SJSA1 (cell line): ENCODE measurements around the gene ARSJ. TPM values are rescaled to one million over a fixed set of nuclear protein-coding genes. Genes with fewer than 3 reads are reported as not detected.

Experiments used
- DNase-seq, 2 experiments: peaks; one replicate each; pipeline ENCODE4 v3.0.0-alpha.2; 2015 to 2020; ENCODE audit warnings: low spot score in 2 of 2, low read depth in 1 of 2
- H3K27ac ChIP-seq: fragments of 250-450 bp; sonication (Bioruptor Pico); 2 replicates; pipeline ENCODE4 v1.5.1; 2020; ENCODE audit warnings: mild to moderate bottlenecking, moderate library complexity
- H3K27me3 ChIP-seq: fragments of 250-450 bp; sonication (Bioruptor Pico); replicated peaks from 2 replicates; pipeline ENCODE4 v1.5.1; 2020; ENCODE audit warnings: mild to moderate bottlenecking, moderate library complexity
- H3K36me3 ChIP-seq: fragments of 250-450 bp; sonication (Bioruptor Pico); 2 replicates; pipeline ENCODE4 v1.5.1; 2020; ENCODE audit warnings: mild to moderate bottlenecking
- H3K4me1 ChIP-seq: fragments of 250-450 bp; sonication (Bioruptor Pico); replicated peaks from 2 replicates; pipeline ENCODE4 v1.6.1; 2021; ENCODE audit warnings: mild to moderate bottlenecking
- H3K4me3 ChIP-seq: fragments of 250-450 bp; sonication (Bioruptor Pico); 2 replicates; pipeline ENCODE4 v1.5.1; 2020; ENCODE audit warnings: mild to moderate bottlenecking
- H3K9me3 ChIP-seq: fragments of 250-450 bp; sonication (Bioruptor Pico); replicated peaks from 2 replicates; pipeline ENCODE4 v1.5.1; 2020; ENCODE audit warnings: mild to moderate bottlenecking
- total RNA-seq: library from RNA; depleted of rRNA; stranded (reverse); fragments of >200 nt; shearing (Covaris generic); gene quantifications from 2 replicates; pipeline ENCODE4 v1.2.3, GENCODE V29; 2014; rRNA removed

Gene ARSJ
- total RNA-seq, 1 experiment from 2014 or later = 67.0 TPM

- no peak for DNase-seq
Measured at GRCh38 chr4:113851816-113852215, 127.6 kb downstream of the ARSJ start.

More at GRCh38 chr4:113851816-113852215, 127.6 kb downstream of the ARSJ start:
- Histone ChIP-seq H3K4me1 (no peaks in the 10 kb centered on the region), H3K9me3 (no peaks in the 10 kb centered on the region), H3K4me3 (no peak overlapping the region), H3K36me3 (no peaks in the 10 kb centered on the region), H3K27ac (no peak overlapping the region), H3K27me3 (no peaks in the 10 kb centered on the region)

Other genes with a start within 250 kb of the ARSJ start
- 42.7 and 42.8 TPM in 2 replicates for gene CAMK2D, start 217.9 kb downstream of the ARSJ start, total RNA-seq